Heart right ventricle (tissue), 16 donors: ENCODE results near the gene MYO1E. TPM values are rescaled to one million over a fixed set of nuclear protein-coding genes. Genes with fewer than 3 reads are reported as not detected.
A peak's percentile ranks its signal among the peaks of the same experiment; 100 is the strongest.

Source experiments
- ATAC-seq, 8 donors: fragments of 200-7000 bp; cut with Tn5 transposase; one replicate each; pipeline ENCODE4 v1.9.1; 2020; ENCODE audit warnings: mild to moderate bottlenecking in 8 of 8, moderate library complexity in 8 of 8, moderate number of reproducible peaks in 1 of 8
- DNase-seq, 2 donors: peaks; one replicate each; pipeline ENCODE4 v3.0.0-alpha.2; 2020
- H3K27ac ChIP-seq, 10 donors: fragments of 200-600 bp; sonication (generic) in 2 of 10; one replicate each; pipeline versions ENCODE4 v1.5.0 to v1.8.0; 2020 to 2022; ENCODE audit warnings: mild to moderate bottlenecking in 3 of 10
- H3K27me3 ChIP-seq, 7 donors: fragments of 200-600 bp; one replicate each; pipeline ENCODE4 v1.8.0; 2021 to 2022; ENCODE audit warnings: mild to moderate bottlenecking in 2 of 7
- H3K36me3 ChIP-seq, 9 donors: fragments of 200-600 bp; sonication (generic) in 1 of 9; one replicate each; pipeline versions ENCODE4 v1.5.0 to v1.8.0; 2020 to 2022; ENCODE audit warnings: mild to moderate bottlenecking in 2 of 9
- H3K4me1 ChIP-seq, 9 donors: fragments of 200-600 bp; sonication (generic) in 1 of 9; one replicate each; pipeline versions ENCODE4 v1.5.0 to v1.8.0; 2020 to 2022; ENCODE audit warnings: mild to moderate bottlenecking in 4 of 9
- H3K4me3 ChIP-seq, 10 donors: fragments of 200-600 bp; sonication (generic) in 2 of 10; one replicate each; pipeline versions ENCODE4 v1.5.0 to v1.8.0; 2020 to 2022; ENCODE audit warnings: mild to moderate bottlenecking in 7 of 10, moderate library complexity in 2 of 10
- H3K9me3 ChIP-seq, 11 donors: fragments of 200-600 bp in 10 of 11; sonication (generic) in 2 of 11; one replicate each; pipeline versions ENCODE4 v1.5.0 to v1.8.0; 2013 to 2022; ENCODE audit warnings: mild to moderate bottlenecking in 2 of 11, control low read depth in 1 of 11, moderate library complexity in 1 of 11
- WGBS, 2 donors: extraction: QIAGEN DNeasy Blood & Tissue Kit; methylation state at CpG; one replicate each; pipeline ENCODE4 v1.1.7; 2013; ENCODE audit warnings: inconsistent platforms in 1 of 2; 5-methylcytosine and 5-hydroxymethylcytosine counted together
- intact Hi-C, 10 donors: fragments of 100-400 bp; cut with DNase I; formaldehyde crosslinking; loops; one replicate each; pipeline versions ENCODE4 v1.11.1 to v1.14.2; 2022
- polyA plus RNA-seq, 2 donors: library from polyadenylated mRNA; stranded (reverse); fragments of 200-250 nt; gene quantifications; one replicate each; pipeline ENCODE4 v1.2.3, GENCODE V29; 2013
- total RNA-seq, 10 donors: library from RNA; stranded (reverse); fragmentation: NEBNext Ultra II Directional in 3 of 10; extraction: Animal tissue kit (Norgen Biotek cat#: 25700) in 3 of 10; gene quantifications; one replicate each; pipeline versions ENCODE4 v1.2.1 to v1.2.4, GENCODE V29; 2021 to 2023
- TF ChIP-seq, protein P1 (sequence below), 9 donors: fragments of 200-600 bp; sonication (generic) in 2 of 9; IDR thresholded peaks; one replicate each; pipeline versions ENCODE4 v1.5.0 to v1.8.0; 2021 to 2022; ENCODE audit warnings: antibody characterized with exemption in 9 of 9, mild to moderate bottlenecking in 5 of 9, moderate library complexity in 1 of 9
- donor health status: Arrhythmogenic right ventricular cardiomyopathy.
- donor health status: ischemic (EF 13 %, LVEDD 7.1; RV severe dilation, severe dysfunction).
- donor health status: healthy with polysubstance abuse.
- donor health status: DM: no; HTN: yes; CAD: no.
- donor health status: DM: no; HTN: no; CAD: no.
- donor health status: ischemic (EF 25% LVEDD 6.9; RV normal size, moderate dysfunction).
- donor health status: ischemic (EF 25% LVEDD 5.7; RV mildly dilated, moderate dysfunction).
- donor health status: healthy.
- donor health status: DM: yes; HTN: yes; CAD: no.
- donor health status: Ischemic cardiomyopathy.
- donor health status: ischemic (EF 35%, LVEDD 5.7; RV mildly dilated, moderate dysfunction).
- donor health status: nonischemic (EF 11% LVEDD 7.7; RV severe dilation, severe dysfunction).
- donor health status: DM: yes; HTN: yes; CAD: no.
- donor health status: PGD.
- donor health status: ischemic (EF 29% LVEDD 5.4; RV normal size, mild dysfunction).
- donor health status: nonischemic (EF 23%, LVEDD 6.1; RV moderate dilation, normal function).

The MYO1E gene
- total and polyA plus RNA-seq, 12 donors, result 9.3 to 75.3 (median 27.4) TPM

DNA sequence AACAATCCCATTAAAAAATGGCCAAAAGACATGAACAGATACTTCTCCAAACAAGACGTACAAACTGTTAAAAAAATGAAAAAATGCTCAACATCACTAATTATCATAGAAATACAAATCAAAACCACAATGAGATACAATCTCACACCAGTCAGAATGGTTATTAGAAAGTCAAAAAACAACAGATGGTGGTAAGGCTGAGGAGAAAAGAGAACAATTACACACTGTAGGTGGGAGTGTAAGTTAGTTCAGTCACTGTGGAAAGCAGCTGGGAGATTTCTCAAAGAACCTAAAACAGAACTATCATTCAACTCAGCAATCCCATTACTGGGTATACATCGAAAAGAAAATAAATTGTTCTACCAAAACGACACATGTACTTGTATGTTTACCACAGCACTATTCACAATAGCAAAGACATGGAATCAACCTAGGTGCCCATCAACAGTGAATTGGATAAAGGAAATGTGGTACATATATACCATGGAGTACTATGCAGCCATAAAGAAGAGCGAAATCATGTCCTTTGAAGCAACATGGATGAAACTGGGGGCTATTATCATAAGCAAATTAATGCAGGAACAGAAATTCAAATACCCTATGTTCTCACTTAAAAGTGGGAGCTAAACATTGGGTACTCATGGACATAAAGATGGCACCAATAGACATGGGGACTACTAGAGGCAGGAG is 51.5 kb downstream of the MYO1E start:
- no peak overlapping the region for H3K27ac ChIP-seq
- no peaks in the 10 kb centered on the region for H3K36me3 ChIP-seq
- 96 to 97% methylated on average over 4 of the region's 4 CpGs for WGBS, 2 donors
- TF ChIP-seq, protein P1, sequence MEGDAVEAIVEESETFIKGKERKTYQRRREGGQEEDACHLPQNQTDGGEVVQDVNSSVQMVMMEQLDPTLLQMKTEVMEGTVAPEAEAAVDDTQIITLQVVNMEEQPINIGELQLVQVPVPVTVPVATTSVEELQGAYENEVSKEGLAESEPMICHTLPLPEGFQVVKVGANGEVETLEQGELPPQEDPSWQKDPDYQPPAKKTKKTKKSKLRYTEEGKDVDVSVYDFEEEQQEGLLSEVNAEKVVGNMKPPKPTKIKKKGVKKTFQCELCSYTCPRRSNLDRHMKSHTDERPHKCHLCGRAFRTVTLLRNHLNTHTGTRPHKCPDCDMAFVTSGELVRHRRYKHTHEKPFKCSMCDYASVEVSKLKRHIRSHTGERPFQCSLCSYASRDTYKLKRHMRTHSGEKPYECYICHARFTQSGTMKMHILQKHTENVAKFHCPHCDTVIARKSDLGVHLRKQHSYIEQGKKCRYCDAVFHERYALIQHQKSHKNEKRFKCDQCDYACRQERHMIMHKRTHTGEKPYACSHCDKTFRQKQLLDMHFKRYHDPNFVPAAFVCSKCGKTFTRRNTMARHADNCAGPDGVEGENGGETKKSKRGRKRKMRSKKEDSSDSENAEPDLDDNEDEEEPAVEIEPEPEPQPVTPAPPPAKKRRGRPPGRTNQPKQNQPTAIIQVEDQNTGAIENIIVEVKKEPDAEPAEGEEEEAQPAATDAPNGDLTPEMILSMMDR (IDR thresholded peaks at IDR 0.05), result no peak
- intact Hi-C loops, result no loop called here
- peaks cover 0 to 18% (median 10%) of the 10 kb centered on the region in 9 donors for H3K4me1 ChIP-seq
- DNase-seq (no peak), ATAC-seq (no peak)
- H3K9me3 ChIP-seq, result peaks cover 0 to 13% (median 0%) of the 10 kb centered on the region in 11 donors
- no peak overlapping the region for H3K4me3 ChIP-seq
- no peaks in the 10 kb centered on the region for H3K27me3 ChIP-seq

DNA sequence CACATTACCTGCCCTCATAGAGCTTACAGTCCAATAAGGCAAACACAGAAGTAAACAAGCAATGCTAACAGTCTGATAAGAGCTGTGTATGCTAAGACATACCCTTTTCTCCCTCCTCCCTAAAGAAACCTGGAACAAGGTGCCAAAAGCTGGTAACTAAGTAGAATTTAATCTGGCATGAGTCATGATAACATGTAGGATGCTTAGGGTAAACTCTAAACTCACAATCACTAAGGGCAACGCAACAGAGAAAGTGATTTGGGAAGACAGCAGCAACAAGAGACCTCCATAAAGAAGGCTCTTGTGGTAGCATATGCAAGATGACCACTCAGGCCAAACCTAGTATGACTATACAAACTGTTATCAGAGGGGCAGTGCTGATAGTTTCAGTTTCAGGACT is 55.5 kb downstream of the MYO1E start:
- ATAC-seq (no peak), DNase-seq (no peak)
- intact Hi-C loops, result no loop called here
- Histone ChIP-seq H3K36me3 (no peaks in the 10 kb centered on the region), H3K9me3 (peaks cover 0 to 13% (median 0%) of the 10 kb centered on the region in 11 donors), H3K27me3 (no peaks in the 10 kb centered on the region), H3K4me3 (no peak overlapping the region), H3K4me1 (peaks cover 10 to 49% (median 35%) of the 10 kb centered on the region in 9 donors), H3K27ac (no peak overlapping the region)
- TF ChIP-seq, protein P1 (IDR thresholded peaks at IDR 0.05), result no peak
- 95 to 97% methylated on average over 1 of the region's 1 CpG for WGBS, 2 donors

DNA sequence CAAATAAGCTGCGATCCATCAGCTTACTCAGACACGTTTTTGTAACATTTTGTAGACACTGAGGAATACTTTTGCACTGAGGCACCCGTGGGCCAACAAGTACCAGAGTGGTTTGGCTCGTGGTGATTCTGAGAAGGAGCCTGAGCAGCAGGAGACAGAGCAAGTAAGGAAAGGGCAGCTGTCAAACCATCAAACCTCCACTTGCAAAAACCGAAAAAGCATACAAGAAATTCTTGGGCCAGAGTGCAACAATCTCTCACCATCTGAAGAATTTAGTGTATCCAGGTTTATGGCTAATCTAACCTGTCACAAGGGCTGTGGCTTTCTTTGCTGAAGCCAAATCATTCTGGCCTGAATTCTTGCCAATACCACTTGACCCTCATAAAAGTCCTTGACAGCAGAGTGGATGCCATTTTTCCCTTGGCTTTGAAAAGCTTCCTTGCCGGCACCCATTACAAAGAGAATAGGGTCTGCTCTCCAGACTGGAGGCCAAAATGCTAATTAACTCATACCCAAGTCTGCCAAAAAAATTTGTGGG is 56.7 kb downstream of the MYO1E start:
- H3K27ac ChIP-seq, result peak overlapping the region in 1 of 10 donors; percentile 11
- H3K9me3 ChIP-seq, result peaks cover 0 to 10% (median 0%) of the 10 kb centered on the region in 11 donors
- 38 to 50% methylated on average over 6 of the region's 6 CpGs for WGBS, 2 donors
- peaks cover 10 to 55% (median 37%) of the 10 kb centered on the region in 9 donors for H3K4me1 ChIP-seq
- ATAC-seq (peak in 5 of 8 donors; percentile 31 to 62 (median 41)), DNase-seq (no peak)
- H3K36me3 ChIP-seq, result no peaks in the 10 kb centered on the region
- H3K27me3 ChIP-seq, result no peaks in the 10 kb centered on the region
- intact Hi-C loops, result no loop called here
- TF ChIP-seq, protein P1 (IDR thresholded peaks at IDR 0.05), result no peak
- H3K4me3 ChIP-seq, result no peak overlapping the region

DNA sequence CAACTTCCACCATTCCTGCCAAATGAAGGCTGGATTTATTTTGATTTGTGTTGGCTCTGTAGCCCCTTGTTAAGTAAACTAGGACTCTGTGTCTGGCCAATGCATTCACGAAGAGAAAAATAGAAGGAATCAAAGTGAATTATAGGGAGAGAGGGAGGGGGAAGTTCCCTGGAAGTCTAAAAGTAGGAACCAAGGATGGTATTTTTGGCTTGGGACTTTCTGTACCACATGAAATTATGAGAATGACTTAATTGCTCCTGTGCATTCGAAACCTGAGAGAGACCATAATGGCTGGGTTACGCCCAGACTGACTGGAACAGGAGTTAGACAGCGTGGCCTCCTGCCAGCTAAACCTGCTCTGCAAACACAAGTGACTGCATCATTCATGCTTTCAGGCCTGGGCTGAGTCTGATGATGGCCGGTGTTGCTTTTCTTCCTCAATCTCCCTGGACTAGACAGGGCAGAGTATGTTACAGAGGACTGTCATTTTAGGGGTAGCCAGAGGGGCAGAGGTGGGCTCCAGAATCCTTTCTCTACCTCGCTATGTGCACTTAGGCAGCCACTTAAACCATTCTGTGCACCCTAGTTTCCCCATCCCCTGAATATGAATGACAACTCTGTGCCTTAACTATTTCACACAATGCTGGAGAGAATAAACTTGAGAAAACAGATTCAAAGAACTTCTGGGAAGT is 58.9 kb downstream of the MYO1E start:
- Histone ChIP-seq H3K27ac (peak overlapping the region in 3 of 10 donors; percentile 8 to 23 (median 13)), H3K4me3 (no peak overlapping the region), H3K36me3 (no peaks in the 10 kb centered on the region), H3K27me3 (no peaks in the 10 kb centered on the region), H3K9me3 (no peaks in the 10 kb centered on the region), H3K4me1 (peaks cover 10 to 55% (median 37%) of the 10 kb centered on the region in 9 donors)
- ATAC-seq (peak; percentile 8 to 90 (median 80)), DNase-seq (peak; percentile 57 to 63)
- WGBS, 2 donors, result 42 to 45% methylated on average over 6 of the region's 6 CpGs
- intact Hi-C loops, result loop anchor here in 1 of 10 donors (5.0 kb wide), 1 partner anchor 34 kb away; no protein-coding TSS in a partner anchor
- TF ChIP-seq, protein P1 (IDR thresholded peaks at IDR 0.05), result no peak
